ENCODE results near the gene ARID1B.

ARID1B gene

DNA sequence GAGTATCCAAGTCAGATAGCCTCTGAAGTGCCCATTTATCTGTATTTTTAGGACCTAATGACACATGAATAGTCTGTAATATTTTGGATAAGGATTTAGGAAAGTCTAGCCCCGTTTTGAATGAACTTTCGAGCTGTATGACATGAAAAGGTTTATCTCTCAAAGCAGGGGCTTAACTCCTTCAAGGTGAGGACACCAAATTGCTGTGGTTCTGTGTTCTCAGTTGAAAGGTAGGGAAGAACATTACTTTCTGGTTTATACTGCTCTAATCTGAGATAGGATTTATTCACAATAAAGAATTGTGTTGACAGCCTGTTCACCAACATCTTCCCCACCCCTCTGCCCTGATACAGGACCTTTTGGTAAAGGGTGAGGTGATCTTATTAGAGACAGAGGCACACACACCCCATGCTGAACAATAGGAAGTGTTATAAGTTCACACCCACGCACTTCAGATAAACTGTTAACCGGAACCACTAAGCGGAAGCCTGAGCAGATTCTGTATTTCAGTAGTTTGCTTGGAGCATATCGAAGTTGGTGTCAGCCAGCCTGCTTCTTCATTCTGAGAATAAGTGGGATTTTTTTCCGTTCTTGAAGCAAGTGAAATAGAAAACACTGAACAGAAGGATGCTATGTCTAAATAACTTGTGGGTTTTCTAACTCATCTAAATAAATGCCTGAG is 322.9 kb downstream of the ARID1B start:
- peak; percentile 89 for DNase-seq (ENCODE audit: low spot score)

GRCh38 chr6:157101166-157101565 is 324.0 kb downstream of the ARID1B start:
- no peak for DNase-seq (ENCODE audit: low spot score)

DNA sequence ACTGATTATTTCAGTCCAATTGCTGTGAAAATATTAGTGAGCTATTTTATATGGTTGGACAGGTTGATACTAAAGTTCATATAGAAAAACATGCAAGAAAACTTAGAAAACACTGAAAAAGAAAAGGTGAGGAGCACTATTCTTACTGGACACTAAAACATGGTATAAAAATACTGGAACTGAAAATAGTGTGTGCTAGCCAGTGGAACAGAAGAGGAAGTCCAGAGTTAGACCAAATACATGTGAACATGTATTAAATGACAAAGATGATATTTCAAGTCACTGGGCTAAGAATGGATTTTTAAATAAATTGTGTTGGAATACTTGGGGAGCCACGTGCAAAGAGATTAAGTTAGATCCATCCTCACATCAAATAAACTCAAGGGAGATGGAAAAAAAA is 327.6 kb downstream of the ARID1B start:
- DNase-seq (ENCODE audit: low spot score), result no peak

- DNase-seq (ENCODE audit: low spot score), result peak; percentile 34
These were observed 329.3 kb downstream of the ARID1B start for GRCh38 chr6:157106487-157106886.

DNA sequence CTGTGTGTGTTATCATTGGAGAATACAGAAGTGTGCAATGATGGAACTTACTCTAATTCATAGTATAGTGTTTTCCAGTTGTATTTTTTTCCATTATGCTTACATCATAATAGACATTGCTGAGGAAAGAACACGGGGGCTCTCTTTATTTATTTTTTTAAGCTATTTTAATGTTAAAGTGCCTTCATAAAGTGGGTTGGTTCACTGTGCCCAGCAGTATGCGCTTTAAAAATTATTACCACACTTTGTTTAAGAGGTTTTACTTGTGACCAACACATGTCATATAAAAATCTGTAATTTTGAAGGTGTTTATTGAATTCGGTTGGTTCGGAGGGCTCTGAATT is 330.4 kb downstream of the ARID1B start:
- no peak for DNase-seq (ENCODE audit: low spot score)

DNA sequence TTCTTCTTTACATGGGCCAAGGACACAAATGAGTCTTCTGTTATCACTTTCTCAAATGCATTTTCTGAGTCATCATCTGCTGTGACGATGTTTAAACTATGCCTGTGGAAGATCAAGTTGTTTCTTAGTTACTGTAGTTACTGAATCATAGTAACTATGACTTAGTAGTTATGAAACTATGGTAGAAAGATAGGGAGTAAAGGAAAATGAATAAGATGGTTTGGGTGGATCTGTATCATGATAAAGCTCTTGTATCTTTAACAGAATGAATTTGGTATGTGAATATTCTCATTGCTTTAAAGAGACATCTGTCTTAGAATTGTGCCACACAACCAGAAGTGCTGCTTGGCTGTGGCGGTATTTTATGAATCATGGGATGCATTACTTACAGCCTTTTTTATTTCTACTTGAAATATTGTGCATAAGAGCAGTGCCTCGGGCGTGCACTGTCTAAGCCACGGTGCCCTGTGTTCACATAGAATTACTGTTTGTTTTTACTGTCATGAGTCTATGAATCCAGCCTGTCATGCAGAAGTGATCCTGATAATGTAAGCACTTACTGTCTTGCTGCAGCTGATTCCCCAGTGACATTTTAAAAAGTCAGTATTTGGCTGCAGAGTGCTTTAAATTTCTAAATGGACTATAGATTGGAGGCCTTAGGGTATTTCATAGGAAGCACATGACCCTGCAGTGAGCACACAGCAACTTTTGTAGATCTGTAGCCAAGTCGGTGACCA is 330.9 kb downstream of the ARID1B start:
- peak; percentile 81 for DNase-seq (ENCODE audit: low spot score)

DNA sequence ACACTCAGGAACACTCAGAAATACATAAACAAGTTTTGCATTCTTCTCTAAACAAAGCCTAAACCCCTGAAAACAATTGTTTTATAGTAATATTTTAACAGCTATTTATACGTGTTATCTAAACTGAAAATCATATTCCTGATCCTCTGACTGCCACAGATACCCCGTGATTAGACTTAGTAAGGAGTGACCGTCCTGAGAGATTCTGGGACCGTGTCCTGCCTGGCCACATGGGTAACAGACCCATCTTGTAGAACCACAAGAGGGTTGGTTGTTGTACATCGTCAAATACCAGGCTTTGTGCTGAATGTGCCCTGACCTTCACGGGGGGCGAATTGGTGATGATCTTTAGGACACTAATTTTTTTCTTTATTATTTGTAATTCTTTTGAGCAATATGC is 331.7 kb downstream of the ARID1B start:
- no peak for DNase-seq (ENCODE audit: low spot score)

DNA sequence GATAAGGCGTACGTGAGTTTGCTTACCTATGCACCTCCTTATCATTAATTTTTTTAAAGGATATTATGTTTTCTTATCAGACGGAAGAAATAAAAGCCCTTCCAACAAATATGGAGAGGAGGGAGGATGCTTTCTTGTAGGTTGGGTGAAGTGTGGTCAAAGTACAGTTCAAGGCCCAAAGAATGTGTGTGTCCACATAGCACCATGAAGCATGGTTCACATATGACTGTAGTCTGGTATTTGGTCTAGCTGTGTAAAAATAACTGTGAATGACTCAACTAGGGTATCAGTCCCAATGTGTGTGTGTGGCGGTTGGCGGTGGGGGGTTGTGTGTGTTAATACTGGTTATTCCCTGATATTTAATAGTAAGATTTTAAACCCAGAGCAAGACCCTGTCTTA is 333.4 kb downstream of the ARID1B start:
- DNase-seq (ENCODE audit: low spot score), result peak; percentile 15

- DNase-seq (ENCODE audit: low spot score), result no peak
These were observed 336.2 kb downstream of the ARID1B start for GRCh38 chr6:157113389-157113788.

- no peak for DNase-seq (ENCODE audit: low spot score)
These were observed 339.2 kb downstream of the ARID1B start for GRCh38 chr6:157116426-157116825.

- no peak for DNase-seq (ENCODE audit: low spot score)
These were observed 340.4 kb downstream of the ARID1B start for GRCh38 chr6:157117431-157118095.

GRCh38 chr6:157119502-157120027 is 342.4 kb downstream of the ARID1B start:
- no peak for DNase-seq (ENCODE audit: low spot score)

GRCh38 chr6:157120534-157121232 is 343.5 kb downstream of the ARID1B start:
- DNase-seq (ENCODE audit: low spot score), result no peak

GRCh38 chr6:157121897-157122296 is 344.7 kb downstream of the ARID1B start:
- DNase-seq (ENCODE audit: low spot score), result no peak

GRCh38 chr6:157123234-157123633 is 346.1 kb downstream of the ARID1B start:
- no peak for DNase-seq (ENCODE audit: low spot score)

- no peak for DNase-seq (ENCODE audit: low spot score)
These were observed 347.5 kb downstream of the ARID1B start for GRCh38 chr6:157124485-157125254.

GRCh38 chr6:157125531-157125930 is 348.4 kb downstream of the ARID1B start:
- DNase-seq (ENCODE audit: low spot score), result no peak

GRCh38 chr6:157126183-157127098 is 349.3 kb downstream of the ARID1B start:
- no peak for DNase-seq (ENCODE audit: low spot score)

- DNase-seq (ENCODE audit: low spot score), result no peak
These were observed 351.1 kb downstream of the ARID1B start for GRCh38 chr6:157128235-157128775.

- DNase-seq (ENCODE audit: low spot score), result no peak
These were observed 354.1 kb downstream of the ARID1B start for GRCh38 chr6:157131250-157131649.
